HG02970 (cell line): Measurements from ENCODE around the gene RUBCNL.

Source experiments
- ATAC-seq: cut with Tn5 transposase; IDR thresholded peaks from one replicate; pipeline ENCODE4 v1.9.1; 2021; ENCODE audit warnings: mild to moderate bottlenecking, moderate library complexity, moderate number of reproducible peaks; ENCODE audit not compliant: unreplicated experiment, low FRiP score

Gene RUBCNL

GRCh38 chr13:46313024-46313423, 74.0 kb downstream of the RUBCNL start:
- ATAC-seq, result no peak

GRCh38 chr13:46311217-46311616, 75.8 kb downstream of the RUBCNL start:
- no peak for ATAC-seq

- ATAC-seq, result no peak
Measured at GRCh38 chr13:46310066-46310465, 77.0 kb downstream of the RUBCNL start.

GRCh38 chr13:46307554-46307953, 79.5 kb downstream of the RUBCNL start:
- ATAC-seq, result no peak

GRCh38 chr13:46304546-46304945, 82.5 kb downstream of the RUBCNL start:
- ATAC-seq, result no peak

- no peak for ATAC-seq
Measured at GRCh38 chr13:46303742-46304385, 83.2 kb downstream of the RUBCNL start.

GRCh38 chr13:46297361-46297811, 89.7 kb downstream of the RUBCNL start:
- no peak for ATAC-seq

- ATAC-seq, result no peak
Measured at GRCh38 chr13:46296921-46297320, 90.1 kb downstream of the RUBCNL start.

- no peak for ATAC-seq
Measured at GRCh38 chr13:46296115-46296822, 90.8 kb downstream of the RUBCNL start.

GRCh38 chr13:46295491-46296114, 91.4 kb downstream of the RUBCNL start:
- ATAC-seq, result no peak

GRCh38 chr13:46293436-46293835, 93.6 kb downstream of the RUBCNL start:
- ATAC-seq, result no peak
